ENCODE results near the gene CBFB.

Gene CBFB

GRCh38 chr16:67091906-67092566 is 63.1 kb downstream of the CBFB start:
- in situ Hi-C loops (cut with HindIII; ENCODE audit: low sequenced_read_pairs) = no loop called here

- in situ Hi-C loops (cut with HindIII; ENCODE audit: low sequenced_read_pairs) = no loop called here
Measured at GRCh38 chr16:67093098-67093726, 64.3 kb downstream of the CBFB start.

DNA sequence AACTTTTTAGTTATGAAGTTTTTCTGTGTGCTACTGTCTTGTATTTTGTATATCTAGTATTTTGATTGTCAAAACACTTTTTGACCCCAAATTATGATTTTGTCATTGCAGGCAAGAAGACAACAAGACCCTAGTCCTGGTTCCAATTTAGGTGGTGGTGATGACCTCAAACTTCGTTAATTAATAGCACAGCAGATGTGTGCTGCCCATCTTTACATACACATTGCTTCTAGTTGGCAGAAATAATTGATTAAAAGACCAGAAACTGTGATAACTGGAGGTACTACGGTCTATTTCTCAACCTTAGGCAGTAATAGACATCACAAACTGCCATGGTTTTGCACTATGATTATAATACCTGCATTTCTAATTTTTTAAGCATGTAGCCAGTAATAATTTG is 69.7 kb downstream of the CBFB start:
- in situ Hi-C loops (cut with HindIII; ENCODE audit: low sequenced_read_pairs) = no loop called here

DNA sequence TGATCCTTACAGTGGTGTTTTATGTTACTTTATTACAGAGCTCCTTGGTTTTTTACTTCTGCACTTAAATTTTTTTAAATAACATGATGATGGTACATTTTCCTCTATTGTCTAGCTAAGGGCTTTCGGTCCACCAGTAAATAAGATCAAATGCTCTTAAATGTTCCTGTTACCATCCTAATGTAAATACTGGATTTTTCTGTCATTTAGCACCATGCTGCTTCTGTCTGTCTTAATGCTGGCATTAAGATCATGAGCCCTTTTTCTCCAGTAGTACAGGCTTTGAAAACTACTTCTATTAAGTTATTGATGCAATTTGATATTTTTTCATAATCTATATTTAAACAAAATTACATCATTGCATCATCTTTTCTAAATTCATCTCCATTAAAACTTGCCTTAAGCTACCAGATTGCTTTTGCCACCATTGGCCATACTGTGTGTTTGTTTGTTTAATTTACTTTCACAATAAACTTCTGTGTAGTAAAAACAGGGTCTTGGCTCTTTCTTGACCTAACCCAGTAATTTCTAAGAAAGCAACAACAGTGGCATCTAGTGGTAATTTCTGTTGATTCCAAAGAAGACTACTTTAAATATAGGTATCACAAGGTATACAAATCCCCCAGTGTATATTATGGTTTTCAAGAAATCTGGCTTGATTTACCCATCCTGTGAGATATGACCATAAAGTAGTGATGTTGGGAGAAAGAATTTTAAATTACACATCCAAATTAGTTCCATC is 71.8 kb downstream of the CBFB start:
- in situ Hi-C loops (cut with HindIII; ENCODE audit: low sequenced_read_pairs) = no loop called here

- in situ Hi-C loops (cut with HindIII; ENCODE audit: low sequenced_read_pairs) = no loop called here
Measured at GRCh38 chr16:67101311-67102082, 72.5 kb downstream of the CBFB start.

DNA sequence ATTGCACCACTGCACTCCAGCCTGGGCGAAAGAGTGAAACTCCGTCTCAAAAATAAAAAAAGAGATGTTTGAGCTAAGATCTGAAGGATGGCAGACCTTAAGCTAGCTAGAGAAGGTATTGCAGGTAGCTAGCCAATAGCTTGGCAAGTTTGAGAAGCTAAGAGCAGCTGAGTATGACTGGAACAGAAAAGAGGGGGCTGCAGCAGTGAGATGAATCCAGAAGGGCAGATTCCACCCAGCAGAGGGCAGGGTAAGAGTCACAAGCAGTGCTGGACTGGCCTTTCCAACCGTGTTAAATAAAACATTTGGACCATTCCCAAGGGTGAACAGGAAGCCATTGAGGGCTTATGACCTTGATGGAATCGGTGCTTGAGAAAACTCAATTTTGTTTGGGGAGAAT is 75.1 kb downstream of the CBFB start:
- in situ Hi-C loops (cut with HindIII; ENCODE audit: low sequenced_read_pairs) = no loop called here

DNA sequence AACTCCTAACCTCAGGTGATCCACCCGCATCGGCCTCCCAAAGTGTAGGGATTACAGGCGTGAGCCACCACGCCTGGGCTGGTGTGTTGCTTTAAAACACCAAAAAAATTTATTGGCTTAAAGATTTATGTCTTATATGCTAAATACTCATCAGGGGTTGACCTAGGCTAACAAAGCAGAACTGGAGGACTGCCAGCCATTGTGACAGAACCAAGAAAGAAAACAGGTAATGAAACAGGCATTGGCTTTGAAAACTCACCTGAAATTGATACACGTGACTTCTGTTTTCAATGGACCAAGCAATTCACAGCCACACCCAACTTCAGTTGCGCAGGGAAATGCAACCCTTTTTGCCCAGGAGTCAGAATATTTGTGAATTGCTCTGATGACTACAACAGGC is 75.9 kb downstream of the CBFB start:
- in situ Hi-C loops (cut with HindIII; ENCODE audit: low sequenced_read_pairs) = no loop called here

- in situ Hi-C loops (cut with HindIII; ENCODE audit: low sequenced_read_pairs) = no loop called here
Measured at GRCh38 chr16:67105246-67105645, 76.3 kb downstream of the CBFB start.

DNA sequence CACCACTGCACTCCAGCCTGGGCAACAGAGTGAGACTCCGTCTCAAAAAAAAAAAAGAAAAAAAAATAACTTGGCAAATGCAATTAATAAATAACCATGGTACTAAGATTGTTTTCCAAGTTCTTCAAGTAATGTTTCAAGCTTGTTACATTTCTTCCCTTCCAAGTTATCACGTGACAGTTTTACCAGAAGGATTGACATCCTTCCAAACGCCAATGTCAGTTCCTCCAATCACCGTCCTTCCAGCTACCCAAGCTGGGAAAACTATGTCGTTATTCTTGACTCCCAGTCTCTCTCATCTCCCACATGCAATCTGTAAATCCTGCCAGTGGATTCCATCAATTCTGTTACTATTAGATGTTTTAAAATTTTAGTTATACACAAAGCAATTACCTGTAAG is 76.9 kb downstream of the CBFB start:
- in situ Hi-C loops (cut with HindIII; ENCODE audit: low sequenced_read_pairs) = no loop called here

GRCh38 chr16:67108489-67108888 is 79.5 kb downstream of the CBFB start:
- in situ Hi-C loops (cut with HindIII; ENCODE audit: low sequenced_read_pairs) = no loop called here

DNA sequence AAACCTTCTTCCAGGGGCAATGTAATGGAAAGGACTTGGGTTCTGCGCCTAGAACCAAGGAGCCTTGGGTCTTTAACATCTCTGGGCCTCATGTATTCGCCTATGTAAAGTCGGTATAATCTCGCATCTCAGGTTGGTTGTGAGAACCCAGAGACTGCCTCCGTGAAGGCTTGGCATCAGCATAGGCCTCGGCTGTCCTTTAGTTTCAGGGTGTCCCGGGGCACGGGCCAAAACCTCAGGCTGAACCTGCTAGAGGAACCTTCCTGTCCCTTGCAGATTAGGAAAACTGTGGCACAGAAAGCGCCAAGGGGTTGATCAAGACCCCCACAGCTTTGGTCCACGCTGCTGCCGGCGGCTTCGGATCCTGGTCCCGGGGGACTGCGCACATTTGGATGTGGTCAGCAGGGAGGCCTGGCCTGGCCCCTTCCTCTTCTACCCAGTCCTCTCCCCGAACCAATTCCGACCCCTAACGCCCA is 80.0 kb downstream of the CBFB start:
- in situ Hi-C loops (cut with HindIII; ENCODE audit: low sequenced_read_pairs) = no loop called here

DNA sequence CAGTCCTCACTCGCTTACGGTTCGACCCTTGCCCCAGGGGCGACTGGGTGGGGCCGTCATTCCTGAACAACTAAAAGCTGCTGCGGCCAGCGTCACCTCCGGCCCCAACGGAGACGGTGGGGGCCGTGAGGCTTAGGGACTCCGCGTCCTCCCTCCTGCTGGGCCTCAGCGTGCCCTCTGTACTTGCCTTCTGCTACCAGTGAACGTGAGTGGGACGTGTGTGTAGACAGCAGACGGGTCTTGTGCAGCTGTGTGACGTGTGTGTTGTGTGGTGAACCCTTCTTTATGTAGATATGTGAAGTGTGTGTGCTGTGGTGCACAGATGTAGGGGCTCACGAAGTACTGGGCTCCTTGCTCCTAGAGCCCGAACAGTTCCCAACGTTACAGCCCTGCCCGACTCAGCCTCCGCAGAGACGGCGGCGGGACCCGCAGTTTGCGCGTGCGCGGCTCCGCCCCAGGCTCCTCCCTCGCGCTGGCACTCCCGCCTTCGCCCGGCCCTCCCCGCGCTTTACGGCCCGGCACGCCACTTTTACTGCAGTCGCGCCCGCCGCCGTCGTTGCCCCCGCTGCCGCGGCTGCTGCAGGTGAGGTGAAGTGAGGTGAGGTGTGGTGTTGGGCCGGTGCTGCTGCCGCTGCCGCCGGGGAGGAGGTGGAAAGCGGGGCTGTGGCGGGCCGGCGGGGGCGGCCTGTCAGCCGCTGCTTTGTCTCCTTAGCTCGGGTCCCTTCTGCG is 80.6 kb downstream of the CBFB start, which contains the start of gene PHAF1:
PHAF1 (plus strand) TSS at position 535 of the 729 bp plus-strand sequence. CDS start 235 bp downstream, outside the sequence.
- in situ Hi-C loops (cut with HindIII; ENCODE audit: low sequenced_read_pairs) = no loop called here

- in situ Hi-C loops (cut with HindIII; ENCODE audit: low sequenced_read_pairs) = no loop called here
Measured at GRCh38 chr16:67111951-67112444, 83.0 kb downstream of the CBFB start.

DNA sequence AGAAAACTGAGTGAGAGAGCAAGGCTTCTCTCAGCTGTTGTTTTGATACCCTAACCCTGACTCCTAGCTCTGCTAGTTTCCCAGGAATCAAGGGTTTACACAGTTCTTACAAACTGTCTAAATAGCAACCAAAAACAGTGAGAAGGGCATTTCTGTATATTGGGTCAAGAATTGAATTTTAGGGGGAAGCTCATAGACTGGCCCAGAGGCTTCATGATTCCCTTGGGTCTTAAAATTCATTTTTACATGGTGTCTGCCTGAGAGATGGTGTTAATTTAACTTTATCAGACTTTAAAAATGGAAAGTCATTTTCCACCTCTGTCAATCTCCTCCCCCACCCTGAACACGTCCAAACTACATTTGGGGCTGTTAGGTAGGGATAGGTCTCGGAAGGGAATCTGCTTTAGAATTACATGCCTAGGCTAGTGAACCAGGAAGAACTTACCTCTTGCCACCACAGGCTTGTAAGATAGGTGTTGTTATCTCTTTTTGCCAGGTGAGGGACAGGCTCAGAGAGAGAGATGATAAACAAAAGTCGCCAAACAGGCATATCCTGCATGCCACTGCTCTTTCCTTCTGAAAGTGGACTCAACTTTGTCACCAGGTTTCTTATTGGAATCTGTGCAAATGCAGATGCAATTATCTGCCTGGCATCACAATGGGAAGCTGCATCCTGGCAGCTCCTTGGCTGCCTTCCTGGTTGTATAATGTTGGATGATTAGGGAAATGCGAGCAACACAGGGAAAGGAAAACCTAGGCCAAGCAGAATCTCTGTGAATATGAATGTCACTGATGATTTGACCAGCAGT is 83.8 kb downstream of the CBFB start:
- in situ Hi-C loops (cut with HindIII; ENCODE audit: low sequenced_read_pairs) = no loop called here

DNA sequence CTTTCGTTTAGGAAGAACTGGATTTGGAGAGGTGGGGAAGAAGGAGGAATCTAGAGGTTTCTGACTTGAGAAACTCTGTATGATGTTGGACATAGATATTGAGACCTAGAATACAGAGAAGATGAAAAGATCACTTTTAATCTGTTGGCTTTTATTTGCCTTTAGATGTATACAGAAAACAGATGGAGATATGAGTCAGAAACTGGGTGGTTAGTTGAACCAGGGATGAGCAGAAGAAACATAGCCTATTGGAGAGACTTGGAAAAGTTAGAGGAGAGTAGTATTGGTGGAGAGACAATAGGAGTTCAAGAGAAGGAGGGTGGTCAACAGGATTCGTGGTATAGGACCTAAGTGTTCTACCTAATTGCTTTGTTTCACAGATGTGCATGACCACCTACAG is 85.8 kb downstream of the CBFB start:
- in situ Hi-C loops (cut with HindIII; ENCODE audit: low sequenced_read_pairs) = no loop called here

GRCh38 chr16:67115639-67116038 is 86.7 kb downstream of the CBFB start:
- in situ Hi-C loops (cut with HindIII; ENCODE audit: low sequenced_read_pairs) = no loop called here

DNA sequence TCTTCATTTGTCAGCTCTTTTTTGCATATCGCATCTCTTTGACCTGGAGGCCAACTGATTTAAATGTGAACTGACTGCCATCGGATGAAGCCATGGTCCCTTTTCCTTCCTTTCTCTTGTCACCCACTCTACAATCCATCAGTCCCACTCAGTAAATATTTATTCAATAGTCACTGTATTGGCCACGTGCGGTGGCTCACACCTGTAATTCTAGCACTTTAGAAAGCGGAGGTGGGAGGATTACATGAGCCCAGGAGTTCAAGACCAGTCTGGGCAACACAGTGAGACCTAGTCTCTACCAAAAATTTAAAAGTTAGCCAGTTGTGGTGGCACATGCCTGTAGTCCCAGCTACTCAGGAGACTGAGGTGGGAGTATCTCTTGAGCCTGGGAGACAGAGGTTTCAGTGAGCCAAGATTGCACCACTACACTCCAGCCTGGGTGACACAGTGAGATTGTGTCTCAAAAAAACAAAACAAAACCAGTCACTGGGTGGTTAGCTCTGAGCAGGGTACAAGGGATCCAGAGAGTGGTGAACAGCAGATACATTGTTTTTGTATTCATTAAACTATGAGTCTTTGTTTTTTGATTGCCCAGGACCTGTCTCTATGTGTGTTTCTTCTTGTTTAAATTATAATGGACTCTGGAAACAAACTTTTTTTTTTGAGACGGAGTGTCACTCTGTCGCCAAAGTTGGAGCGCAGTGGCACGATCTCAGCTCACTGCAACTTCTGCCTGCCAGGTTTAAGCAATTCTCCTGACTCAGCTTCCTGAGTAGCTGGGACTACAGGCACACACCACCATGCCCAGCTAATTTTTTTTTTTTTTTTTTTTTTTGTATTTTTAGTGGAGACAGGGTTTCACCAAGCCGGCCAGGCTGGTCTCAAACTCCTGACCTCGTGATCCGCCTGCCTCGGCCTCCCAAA is 87.7 kb downstream of the CBFB start:
- in situ Hi-C loops (cut with HindIII; ENCODE audit: low sequenced_read_pairs) = no loop called here

- in situ Hi-C loops (cut with HindIII; ENCODE audit: low sequenced_read_pairs) = no loop called here
Measured at GRCh38 chr16:67117716-67118115, 88.8 kb downstream of the CBFB start.
